NCI-H2227 (cell line): ENCODE measurements around the gene DCP1A.
"Not testable (repeated sequence)": the region's sequence is repeated elsewhere in the genome, so short reads cannot be mapped to it uniquely, and the experiment has no call there.

ENCODE experiments used
- DNase-seq: peaks from one replicate; lab custom pipeline; 2025; ENCODE audit not compliant: unreplicated experiment; lab: John Stamatoyannopoulos, UW

The DCP1A gene

GRCh38 chr3:53269193-53269592, 78.2 kb downstream of the DCP1A start:
- not testable (repeated sequence) for DNase-seq

GRCh38 chr3:53267766-53268165, 79.6 kb downstream of the DCP1A start:
- DNase-seq: no peak

GRCh38 chr3:53264718-53265117, 82.6 kb downstream of the DCP1A start:
- DNase-seq: no peak

GRCh38 chr3:53263907-53264306, 83.4 kb downstream of the DCP1A start:
- no peak for DNase-seq

GRCh38 chr3:53261712-53262111, 85.6 kb downstream of the DCP1A start:
- no peak for DNase-seq

DNA sequence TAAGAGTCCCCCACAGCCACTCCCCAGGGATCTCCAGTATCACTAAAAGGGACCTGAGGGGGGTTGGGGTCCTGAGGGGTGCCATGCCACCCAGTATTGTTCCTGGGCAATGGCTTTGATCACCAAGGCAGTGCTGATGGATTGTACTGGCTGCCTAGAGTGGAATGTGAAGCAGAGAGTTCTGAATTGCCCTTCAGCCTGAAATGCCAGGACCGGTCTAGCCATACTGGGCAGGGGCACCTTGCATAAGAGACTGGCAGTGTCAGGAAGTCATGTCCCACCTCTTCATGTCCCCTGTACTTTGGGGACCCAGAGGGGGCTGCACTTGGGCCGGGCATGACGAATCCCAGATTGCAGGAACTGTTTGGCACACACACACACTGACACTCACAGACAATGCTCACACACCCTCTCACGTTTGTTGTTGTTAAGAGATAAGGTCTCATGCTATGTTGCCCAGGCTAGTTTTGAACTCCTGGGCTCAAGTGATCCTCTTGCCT, 87.0 kb downstream of the DCP1A start:
- no peak for DNase-seq

DNA sequence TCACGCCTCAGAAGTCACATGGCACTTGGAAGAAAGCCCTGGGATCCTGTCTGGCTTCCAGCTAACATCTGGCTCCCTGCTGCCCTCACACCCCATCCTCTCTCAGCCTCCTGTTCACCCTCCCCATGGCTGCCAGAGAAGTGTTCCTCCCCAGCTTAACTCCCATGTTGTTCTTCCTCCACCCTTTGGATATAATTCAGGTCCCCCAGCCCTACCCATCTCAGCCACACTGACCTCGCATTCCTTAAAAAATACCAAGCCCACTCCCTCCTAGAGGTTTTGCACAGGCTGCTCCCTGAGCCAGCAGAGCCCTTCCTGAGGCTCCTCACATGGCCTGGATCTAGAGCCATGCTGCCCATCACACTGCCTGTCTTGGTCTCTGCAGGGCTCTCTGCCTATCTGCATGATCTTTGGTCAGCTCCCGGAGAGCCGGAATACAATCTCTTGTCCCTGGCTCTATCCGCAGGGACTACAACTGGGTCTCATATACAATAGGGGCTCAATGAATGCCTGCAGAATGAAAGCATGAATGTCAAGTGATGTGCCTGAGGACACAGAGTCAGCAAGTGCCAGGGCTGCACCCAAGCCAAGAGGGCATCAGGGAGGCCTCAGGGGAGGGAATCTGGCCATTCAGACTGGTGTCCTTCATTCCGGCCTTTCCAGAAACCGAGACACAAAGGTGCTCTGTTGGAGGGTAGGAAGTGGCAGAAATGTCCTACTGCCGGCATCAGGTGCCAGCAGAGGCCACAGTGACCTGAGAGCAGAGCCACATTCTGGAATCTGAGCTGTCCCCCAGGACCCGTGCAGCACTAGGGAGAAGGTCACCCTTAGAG, 87.7 kb downstream of the DCP1A start:
- DNase-seq: no peak

GRCh38 chr3:53258600-53259426, 88.5 kb downstream of the DCP1A start:
- DNase-seq: no peak

DNA sequence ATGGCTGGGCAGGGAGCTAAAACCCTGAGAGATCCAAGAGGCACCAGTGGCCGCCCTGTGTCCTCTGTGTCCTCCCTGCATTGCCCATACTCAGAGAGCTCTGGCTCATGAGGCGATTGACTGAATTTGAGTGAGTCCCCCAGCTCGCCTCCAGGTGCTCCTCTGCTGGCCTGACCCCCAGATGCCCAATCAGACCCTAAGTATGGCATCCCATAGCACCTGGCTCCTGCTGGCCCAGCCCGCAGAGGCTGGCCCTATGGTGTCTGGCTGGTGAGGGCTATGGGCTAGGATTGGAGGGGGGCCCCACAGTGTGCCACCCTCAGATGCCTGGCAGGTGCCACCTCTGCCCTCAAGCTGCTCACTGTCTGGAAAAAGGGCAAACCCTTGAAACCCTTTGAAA, 89.9 kb downstream of the DCP1A start:
- DNase-seq: no peak

DNA sequence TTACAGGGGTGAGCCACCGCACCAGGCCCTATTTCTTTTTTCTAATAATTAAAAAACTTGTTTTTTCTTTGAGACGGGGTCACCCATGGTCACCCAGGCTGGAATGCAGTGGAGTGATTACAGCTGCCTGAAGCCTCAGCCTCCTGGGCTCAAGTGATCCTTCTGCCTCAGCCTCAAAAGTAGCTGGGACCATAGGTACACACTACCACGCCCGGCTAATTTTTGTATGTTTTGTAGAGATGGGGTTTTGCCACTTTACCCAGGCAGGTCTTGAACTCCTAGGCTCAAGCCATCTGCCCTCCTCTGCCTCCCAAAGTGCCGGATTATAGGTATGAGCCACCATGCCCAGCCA, 90.7 kb downstream of the DCP1A start:
- DNase-seq: no peak

DNA sequence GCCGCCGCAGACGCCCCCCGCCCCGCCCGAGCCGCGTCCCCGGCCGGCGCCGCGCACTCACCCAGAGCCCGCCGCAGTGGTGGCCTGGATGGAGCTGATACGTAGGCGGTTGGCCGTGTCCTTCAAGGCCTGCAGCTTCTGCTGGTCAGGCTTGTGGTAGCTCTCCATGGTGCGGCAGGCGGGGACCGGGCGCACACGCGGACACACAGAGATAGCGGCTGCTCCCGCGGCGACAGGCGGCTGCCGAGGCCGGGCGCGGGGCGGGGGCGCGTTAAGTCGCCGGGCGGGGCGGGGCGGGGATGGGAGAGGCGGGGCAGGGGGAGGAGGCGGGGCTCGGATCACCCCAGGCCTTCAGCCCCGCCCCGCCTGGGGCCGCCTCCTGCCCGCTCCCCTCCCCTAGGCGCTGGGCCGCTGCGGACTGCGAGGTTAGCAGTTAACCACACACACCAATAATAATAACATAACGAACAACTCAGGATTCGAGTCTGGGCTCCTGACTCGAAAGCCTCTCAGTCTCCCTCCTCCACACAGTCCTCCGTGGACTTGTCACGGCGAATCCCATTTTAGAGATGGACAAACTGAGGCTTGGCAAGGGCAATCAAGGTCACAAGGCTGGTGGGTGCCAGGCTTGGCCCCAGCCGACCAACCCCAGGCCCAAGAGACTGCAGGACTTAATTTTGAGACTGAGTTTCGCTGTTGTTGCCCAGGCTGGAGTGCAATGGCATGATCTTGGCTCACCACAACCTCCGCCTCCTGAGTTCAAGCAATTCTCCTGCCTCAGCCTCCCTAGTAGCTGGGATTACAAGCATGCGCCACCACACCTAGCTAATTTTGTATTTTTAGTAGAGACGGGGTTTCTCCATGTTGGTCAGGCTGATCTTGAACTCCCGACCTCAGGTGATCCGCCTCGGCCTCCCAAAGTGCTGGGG, 91.3 kb downstream of the DCP1A start, which contains the start of gene TKT:
TKT (minus strand) TSS at position 248 of the 929 bp plus-strand sequence; CDS start at position 168, 80 bp downstream.
- peak; percentile 82 for DNase-seq

DNA sequence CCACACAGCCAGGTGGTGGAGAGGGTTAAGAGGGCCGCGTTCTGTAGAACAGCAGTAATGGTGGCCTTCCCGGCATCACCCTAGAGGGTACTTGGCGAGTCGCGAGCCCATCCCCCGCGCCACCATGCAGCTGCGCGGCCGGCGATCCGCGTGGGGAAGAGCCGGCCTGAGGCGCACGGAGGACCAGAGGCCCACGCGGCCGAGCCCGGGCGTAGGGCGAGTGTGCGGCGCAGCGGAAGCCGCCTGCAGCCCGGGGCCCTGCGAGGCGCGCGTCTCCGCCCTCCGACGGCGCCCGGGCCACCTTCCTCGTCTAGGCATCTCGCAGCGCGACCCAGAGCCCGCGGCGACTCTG, 91.9 kb downstream of the DCP1A start:
- DNase-seq: peak; percentile 59

DNA sequence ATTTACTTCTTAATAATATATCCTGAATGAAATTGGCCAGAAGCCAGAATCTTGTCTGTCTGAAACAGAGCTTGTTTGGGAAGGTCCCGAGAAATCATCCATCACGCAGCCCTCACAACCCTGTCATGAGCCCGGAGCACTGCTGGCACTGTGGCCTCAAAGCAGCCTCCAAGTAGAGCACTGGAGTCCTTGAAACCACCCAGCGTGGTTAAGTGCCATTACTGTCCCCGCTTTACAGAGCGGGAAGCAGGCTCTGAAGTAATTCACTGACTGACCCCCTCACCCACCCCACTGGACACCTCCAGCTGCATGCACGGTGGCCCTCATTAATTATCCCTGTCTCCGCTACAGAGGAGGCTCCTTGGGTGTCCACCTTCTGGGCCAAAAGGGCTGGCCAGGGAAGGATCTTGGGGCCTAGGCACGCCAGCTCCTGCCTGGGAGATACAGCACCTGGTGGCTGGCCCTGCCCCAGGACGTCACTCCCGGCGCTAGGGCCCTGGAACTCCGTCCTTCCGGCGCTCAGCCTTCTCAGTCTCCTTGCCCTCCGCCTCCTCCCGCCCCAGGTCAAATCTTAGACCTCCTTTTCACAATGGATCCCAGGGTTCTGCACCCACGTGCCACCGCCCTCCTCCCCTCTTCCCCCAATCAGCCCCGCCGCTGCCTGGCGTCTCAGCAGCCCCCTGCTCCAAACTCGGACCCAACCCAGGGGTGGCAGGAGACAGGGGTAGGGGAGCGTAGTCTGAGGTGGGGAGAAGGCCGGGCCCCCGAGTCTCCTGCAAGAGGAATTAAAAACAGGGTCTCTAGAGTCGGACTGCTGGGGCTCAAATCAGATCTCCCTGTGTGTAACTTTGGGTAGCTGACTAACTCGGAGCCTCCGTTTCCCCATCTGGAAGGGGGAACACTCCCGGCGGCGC, 92.6 kb downstream of the DCP1A start:
- peak; percentile 62 for DNase-seq

GRCh38 chr3:53253707-53254508, 93.4 kb downstream of the DCP1A start:
- DNase-seq: no peak

- not testable (repeated sequence) for DNase-seq
Measured at GRCh38 chr3:53252947-53253322, 94.4 kb downstream of the DCP1A start.

- DNase-seq: no peak
Measured at GRCh38 chr3:53252096-53252946, 95.0 kb downstream of the DCP1A start.

GRCh38 chr3:53250881-53251605, 96.3 kb downstream of the DCP1A start:
- DNase-seq: no peak

- DNase-seq: no peak
Measured at GRCh38 chr3:53250453-53250852, 96.9 kb downstream of the DCP1A start.
